Activated T-cell treated with anti-CD3 and anti-CD28 coated beads, Interleukin-2, amount 50 U/mL, for 1 hour (primary cell): ENCODE measurements around the gene WWOX.

ENCODE experiments used
- DNase-seq: peaks from one replicate; pipeline ENCODE4 v3.0.0-alpha.2; 2020

WWOX gene

DNA sequence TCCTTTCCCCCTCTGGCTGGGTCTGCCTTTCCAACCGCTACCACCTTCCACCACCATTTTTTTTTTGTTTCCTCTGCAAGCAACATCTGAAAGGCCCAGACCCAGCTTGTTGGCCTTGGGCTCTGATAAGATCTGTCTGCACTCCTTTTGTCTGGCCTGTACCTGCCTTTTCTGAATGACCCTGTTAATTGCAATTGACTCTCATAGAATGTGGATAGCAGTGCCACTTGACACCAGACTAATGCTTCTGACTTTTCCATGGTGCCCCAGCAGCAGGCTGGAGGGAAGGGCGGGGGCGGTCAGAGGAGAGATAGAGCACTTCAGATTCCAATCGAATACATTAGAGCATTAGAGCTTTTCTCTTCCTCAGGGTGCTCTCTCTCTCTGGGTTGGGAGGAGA is 538.9 kb downstream of the WWOX start:
- DNase-seq, result no peak

DNA sequence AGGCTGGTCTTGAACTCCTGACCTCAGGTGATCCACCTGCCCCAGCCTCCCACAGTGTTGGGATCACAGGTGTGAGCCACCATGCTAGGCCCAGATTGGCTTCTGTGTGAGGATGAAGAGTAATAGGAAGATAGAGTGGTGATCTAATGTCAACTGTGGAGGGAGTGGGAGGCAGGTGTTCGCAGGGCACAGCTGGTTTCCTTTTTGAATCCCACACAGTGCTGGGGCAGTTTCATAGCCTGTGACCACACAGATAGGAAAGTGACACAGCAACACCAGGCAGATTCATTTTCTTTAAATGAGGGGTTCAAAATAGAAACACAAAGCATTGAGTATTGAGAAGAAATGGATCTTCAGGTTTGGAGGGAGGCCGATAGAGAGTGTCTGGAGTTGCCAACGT is 540.3 kb downstream of the WWOX start:
- DNase-seq, result no peak

DNA sequence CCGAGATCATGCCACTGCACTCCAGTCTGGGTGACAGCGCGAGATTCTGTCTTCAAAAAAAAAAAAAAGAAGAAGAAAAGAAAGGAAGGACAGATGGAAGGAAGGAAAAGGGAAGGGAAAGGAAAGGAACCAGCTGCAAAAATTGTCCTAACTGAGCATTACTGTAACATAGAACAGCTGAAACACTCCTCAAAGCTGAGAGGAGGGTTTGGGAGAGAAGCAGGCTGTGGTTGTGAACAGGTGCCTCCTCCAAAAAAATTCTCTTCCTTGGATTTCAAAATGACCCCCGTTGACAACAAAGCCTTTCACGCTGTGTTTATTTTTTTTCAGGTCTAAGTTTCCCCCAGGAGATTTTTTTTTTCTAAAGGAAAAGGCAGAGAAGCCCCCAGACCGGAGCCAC is 541.4 kb downstream of the WWOX start:
- DNase-seq, result no peak

DNA sequence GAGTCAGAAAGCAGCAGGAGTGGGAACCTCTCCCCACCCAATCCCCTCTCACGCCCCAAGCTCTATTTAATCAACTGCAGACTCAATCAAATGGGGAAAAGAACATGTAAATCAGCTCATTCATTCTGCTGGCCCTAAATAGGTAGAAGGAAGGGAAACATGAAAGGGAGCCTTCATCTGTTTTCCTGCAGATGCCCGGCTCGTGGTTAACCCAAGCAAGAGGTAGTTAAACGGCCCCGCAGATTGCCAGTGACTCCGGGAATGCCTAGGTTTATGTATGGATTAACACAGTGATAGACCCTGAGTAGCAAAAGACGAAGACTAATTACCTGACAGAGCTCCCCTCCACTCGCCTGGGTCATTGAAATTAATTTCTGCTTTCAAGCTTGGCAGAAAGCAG is 542.0 kb downstream of the WWOX start:
- no peak for DNase-seq

DNA sequence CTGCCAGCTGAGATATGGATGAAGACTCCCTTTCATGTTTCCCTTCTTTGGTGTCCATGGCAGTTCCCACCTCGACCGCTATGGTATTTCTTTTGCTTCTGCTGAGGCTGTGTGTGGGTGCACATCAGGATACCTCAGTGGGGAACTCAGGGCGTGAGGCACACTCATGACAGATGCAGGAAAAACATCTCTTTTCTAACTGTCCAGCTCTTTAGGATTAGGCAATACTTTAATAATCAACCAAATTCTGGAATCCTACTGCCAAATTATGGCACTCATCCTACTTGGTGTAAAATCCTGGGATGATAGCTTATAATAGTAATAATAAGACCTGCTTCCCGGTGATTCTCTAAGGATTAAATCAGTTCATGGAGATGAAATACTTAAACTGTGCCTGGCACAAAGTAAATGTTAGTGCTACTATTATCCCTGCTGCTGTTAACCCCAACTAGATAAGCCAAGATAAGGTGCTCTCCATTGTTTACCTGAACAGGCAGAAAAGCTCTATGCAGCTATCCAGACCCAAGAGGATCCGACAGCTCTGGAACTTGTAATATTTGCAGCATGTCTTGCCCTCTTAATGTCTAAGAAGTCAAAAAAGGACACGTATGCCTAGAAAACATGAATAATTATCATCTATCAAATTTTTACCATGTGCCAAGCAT is 543.3 kb downstream of the WWOX start:
- no peak for DNase-seq

DNA sequence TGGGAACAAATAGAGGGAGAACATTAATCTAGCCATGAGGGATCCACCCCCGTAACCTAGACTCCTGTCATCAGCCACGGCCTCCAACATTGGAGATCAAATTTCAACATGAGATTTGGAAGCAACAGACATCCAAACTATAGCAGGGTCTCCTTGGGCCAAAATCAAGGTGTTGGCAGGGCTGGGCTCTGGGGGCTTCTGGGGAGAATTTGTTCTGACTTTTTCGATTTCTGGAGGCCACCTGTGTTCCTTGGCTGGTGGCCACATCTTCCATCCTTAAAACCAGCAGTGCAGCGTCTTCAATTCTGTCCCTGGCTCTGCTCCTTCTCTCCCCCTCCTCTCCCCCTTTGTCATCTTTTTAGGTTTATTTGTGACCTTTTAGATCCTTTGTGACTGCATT is 546.2 kb downstream of the WWOX start:
- no peak for DNase-seq

DNA sequence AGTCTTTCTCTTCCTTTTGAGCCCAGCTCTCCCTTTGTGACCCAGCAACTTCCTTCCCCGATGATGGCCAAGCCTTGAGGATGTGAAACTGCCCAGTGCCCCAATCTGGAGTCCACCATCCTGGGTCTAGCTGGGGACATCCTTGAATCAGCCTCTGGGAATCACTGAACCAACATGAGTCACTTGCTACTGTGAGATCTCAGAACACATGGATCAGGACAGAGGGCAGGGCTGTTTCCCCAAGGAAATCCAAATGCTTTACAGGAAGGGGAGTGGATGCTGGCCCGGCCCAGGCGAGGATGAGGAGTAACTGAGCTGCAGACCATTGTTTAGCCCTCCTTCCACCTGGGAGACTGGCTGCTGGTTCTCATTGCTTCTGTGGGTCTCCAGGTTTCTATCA is 547.6 kb downstream of the WWOX start:
- no peak for DNase-seq

DNA sequence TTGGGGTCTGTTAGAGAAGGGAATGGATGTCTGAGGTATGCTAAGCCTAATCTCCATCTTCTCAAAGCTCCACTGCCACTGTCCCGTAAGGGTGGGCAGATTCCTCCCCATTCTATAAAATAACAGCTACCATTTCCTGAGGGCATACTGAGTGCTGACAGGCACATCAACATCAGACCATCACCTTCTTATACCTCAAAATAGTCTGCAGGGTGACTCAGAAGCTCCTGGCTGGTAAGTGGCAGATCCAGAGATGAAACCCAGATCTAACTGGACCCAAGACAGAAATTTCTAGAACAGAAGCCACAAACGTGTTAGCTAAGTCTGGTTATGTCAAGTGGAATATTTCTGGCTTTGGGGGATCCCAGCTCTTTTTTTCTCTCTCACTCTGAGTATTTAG is 548.0 kb downstream of the WWOX start:
- no peak for DNase-seq

DNA sequence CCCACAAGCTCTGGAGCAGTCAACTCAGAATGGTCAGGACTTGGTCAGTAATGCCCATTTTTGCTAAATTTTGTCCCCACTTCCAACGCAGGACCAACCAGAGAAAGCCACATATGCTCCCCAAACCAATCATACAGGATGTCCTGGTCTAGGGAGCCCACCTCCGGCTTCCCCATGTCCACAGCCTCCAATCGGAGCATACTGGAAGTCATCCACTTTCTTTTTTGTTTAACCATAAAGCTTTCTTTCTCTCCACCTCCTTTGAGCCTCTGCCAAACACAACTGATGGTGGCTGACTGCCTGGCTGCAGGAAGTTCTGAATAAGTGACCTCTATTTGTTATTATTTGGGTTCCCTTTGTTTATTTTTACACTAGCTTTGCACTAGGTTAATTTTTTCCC is 549.1 kb downstream of the WWOX start:
- DNase-seq, result no peak

DNA sequence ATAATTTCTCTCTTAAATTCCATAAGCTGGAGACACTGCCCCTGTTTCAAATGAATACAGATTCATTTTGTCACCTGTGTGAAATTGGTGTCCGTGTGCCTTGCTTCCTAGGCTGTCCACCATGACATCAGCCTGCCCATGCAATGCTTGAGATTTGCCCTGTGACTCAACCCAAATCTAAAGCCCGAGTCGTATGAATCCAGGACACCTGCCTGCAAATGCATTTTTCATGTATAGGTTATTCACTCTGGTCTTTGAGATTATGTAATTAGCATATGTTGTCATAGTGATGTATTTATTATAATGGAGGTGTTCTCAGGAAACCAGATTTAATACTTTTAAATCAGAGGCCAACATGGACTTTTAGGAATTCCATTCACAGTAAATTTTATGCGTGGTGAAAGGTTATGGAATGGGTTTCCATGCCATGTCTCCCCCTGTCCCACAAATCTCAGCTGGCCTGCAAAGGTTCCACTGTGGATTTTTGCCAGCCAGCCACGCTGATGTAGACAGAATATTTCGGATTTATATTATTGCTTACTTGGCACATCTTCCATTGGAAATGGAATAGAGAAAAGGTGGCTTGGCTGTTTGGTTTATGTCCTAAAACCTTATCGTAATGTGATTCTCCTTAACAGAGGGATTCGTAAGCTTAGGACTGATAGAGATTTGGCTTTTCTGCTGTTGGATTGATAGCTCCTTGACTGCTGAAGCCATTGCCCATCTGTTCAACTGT is 551.1 kb downstream of the WWOX start:
- no peak for DNase-seq

DNA sequence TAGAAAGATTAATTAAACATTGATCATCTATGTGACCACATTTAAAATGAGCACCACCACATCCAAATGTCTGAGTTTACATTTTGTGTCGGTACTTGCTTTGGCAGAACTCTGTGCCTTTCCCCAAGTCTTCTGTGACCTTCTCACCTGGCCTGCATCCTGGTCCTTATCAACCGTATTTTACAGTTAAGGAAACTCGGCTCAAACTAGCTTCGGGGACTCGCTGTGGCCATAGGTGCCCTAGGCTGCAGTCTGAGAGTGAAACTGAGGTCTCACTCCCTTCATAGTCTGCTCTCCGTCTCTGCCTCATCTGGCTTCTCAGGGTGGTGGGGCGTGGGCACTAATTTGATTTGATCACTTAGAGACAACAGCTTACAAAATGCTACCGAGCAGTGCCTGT is 555.5 kb downstream of the WWOX start:
- DNase-seq, result no peak

DNA sequence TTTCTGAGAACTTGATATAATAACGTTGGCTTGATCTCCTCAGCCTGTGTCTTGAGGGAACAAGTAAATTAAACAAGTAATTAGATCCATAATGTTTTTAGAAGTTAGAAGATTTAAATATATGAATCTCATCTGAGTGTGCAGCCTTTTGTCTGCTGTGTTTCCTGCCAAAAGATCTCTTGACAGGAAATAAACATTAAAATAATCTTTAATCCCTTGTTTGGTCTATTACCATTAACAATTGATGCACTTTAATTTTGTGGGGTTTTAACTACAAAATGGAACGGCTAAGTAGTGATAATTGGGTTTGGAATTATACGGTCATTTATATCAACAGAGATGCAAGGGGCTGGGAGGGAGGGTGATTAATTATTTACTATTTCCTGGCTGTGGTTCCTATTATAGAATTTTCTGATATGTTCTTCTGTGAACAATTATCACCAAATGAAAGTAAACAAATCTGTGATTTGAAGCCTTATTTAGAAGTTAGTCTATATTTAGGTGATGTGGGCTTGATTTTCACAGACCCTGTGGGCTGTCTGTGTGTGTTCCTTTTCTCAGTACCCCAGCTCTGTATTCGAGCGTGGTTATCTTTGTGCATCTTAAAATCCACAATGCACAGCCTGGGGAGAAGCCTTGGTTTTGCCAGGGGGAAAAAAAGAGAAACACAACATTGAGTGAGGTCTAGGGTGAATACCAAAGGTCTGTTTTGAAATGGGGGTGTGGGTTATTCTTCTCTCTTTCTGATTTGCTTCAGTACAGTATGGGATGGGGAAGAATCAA is 556.1 kb downstream of the WWOX start:
- no peak for DNase-seq

DNA sequence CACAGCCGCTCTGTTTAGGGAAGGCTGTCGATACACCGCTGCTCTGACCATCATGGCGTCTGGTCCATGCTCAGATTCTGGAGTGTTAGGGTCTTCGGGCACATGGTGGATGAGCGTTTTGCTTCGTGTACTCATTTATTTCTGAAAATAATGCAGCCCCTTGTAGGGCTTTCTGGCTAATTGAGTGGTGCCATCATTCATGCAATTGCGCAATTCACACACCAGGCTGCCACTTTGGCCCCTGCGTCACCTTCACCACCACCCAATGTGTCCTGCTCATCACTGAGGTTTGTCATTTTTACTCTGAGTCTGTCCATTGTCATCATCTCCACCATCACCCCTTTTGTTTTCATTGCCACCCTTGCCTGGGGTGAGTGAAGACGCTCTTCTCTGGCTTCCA is 557.4 kb downstream of the WWOX start:
- DNase-seq, result no peak

DNA sequence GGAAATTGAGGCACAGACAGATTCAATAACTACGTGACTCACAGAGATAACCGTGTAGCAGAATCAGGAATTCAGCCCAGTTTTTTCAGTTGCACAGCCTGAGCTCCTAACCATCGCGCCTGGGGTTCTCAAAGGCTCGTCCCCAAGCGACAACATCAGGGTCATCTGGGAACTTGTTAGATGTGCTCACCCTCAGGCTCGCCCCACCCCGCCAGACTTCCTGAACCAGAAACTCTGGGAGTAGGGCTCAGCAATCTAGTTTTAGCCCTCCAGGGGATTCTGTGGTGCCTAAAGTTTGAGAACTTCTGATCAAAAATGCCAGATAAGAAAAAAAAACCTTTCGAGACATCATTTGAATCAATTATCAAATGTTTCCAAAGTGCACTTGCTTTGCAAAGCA is 559.8 kb downstream of the WWOX start:
- DNase-seq, result no peak

DNA sequence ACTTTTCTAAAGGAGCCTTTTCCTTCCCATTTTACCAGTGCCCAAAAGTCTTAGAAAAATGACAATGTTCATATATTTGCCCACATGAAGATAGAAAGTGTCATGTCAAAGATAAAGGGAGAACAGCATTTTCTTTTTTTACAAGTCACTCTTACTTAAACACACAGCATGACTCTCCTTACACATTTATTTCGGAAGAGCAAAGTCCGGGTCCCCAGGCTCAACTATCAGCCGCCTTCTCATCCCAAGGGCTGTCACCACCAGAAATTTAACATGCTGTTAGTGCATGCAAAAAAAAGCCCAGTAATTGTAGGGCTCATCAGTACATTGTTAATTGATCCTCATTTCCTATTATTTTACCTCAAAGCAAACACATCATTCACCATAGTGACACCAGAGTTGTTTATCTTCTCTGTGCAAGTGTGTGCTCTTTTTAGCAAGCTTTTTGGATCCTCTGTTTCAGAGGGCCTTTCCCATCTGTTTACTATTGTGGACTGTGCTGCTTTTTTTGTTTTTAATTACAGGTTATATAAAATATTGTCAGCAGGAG is 560.3 kb downstream of the WWOX start:
- DNase-seq, result no peak

DNA sequence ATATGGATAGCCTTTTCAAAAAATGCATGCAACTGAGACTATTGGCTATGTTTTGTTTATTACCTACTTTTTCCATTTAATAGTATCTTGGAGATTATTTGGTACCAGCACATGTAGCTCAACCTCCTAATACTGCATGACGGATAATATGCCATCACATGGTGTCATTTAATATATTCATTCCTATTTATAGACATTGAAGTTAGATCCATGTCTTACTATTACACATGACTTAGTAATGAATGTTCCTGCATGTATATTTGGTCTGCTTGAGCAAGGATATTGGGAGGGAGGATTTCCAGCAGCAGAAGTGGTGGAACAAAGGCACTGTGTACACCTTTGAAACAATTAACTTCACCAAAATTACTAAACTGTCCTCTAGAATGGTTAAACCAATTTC is 561.3 kb downstream of the WWOX start:
- DNase-seq, result no peak

DNA sequence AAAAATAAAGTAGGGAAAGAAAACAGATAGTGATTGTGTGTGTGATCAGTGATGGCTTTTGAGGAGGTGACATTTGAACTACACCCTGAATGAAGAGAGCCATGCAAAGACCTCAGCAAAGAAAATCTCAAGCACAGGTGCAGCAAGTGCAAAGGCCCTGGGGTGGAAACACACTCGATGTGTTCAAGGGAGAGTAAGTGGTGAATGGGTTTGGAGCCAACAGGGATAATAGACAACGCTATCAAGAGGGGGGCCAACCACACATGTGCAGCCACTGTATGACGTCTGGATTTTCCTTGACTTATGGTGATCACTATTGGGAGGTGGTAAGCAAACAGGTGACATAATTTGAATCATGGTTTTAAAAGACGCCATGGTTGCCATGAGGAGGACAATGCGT is 564.2 kb downstream of the WWOX start:
- no peak for DNase-seq

DNA sequence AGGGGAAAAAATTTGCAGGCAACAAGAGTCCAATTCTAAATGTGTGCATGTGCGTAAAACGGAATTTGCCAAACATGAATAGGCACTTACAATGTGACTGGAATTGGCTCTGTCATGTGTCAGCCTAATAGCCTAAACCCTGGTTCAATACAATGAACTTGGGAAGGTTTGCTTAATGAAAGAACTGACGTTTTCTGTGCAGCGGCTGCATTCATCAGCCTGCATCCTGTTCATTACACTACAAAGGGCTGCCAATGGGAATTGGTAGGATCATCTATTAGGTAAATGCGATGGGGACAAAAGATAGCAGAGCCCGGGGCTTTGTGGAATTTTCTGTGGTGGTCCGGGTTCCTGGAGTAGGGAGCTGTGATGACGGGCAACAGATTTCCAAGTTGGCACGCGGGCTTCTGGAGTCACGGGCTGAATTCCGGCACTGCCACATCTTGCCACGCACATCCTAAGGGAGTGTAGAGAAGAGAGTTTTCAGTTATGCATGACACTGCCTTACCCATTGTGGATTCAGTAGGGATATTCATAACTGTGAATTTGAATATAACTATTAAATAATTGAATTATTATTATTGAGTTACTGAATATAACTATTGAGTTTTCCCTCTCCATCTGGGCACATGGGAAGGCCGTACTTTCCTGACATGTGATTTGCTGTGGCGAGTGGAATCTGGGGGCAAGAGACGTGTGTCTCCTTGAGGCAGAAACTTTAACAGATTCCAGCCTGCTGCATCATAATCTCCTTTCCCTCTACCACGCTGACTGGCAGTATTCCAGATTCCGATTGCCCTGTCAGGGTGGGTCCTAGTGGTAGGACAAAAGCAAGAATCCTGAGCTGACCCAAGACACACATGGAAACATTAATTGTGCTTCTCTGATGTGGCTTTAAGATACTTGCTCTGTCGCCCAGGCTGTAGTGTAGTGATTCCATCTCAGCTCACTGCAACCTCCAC is 565.6 kb downstream of the WWOX start:
- DNase-seq, result no peak

DNA sequence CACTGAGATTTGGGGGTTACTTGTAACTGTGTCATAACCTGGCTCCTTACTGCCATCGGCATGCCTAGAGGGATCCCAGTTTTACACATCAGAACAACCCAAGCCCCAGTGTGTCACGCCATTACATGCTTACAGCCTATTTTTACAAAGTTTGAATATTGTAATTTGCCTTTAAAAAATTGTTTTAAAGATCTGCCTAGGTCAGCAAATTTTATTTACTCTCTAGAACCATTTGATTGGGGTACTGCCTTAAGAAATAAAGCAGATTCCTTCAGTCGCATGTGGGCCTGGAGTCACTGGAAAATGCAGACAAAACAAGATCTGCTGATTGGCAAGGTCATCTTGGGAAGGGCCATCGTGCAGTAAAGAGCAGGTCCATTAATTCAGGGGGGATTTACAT is 566.9 kb downstream of the WWOX start:
- DNase-seq, result no peak

DNA sequence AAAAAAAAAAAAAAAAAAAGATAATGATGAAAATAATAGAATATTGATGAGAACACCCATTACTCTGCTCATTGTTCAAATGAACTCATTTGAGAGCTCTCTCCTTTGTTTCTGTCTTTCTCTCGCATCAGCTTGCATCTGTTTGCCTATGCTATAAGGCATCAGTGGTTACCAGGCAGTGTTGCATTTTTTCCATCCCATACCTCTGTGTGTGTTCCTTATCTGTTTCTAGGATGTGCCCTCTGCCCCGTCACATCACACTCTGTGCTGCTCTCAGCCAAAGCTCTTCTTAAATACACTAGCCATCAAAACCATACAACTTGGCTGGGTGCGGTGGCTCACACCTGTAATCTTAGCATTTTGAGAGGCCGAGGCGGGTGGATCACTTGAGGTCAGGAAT is 568.2 kb downstream of the WWOX start:
- no peak for DNase-seq

DNA sequence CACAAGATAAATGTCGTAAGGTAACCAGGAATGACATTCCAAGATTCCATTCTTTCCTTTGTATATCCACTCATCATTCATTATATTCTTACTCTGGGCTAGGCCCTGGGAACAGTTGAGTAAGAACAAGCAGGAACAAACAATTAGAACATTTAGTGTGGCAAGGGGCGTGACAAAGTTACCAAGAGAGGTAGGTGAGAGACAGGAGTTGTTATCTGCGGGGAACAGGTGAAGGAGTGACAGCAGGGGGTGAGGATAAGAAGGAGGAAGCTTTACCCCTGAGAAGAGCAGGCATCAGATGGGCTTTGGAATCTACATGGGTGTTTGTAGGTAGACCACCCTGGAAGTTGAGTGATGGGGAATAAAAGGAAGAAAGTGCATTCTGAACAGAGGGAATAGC is 568.9 kb downstream of the WWOX start:
- DNase-seq, result no peak

DNA sequence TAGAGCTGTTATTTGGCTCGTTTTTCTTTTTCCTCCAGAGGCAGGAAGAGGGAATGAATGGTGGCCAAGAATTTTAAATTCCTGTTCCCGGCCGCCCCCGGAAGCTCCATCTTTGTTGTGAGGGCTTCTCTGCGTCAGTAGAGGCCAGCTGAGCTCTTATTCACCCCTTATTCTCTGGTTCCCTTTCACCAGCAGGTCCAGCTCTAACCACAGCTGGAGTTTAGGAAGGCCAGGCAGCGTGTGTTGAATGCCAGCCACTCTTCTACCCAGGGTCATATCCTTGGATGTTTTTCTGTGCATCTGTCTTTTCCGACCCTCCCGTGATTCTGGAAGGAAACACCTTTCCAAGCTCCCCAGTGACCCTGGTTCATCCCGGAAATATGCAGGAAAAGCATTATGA is 570.5 kb downstream of the WWOX start:
- no peak for DNase-seq
